HG03520 (cell line): ENCODE measurements around the gene TMEM91.
"Not testable (repeated sequence)": the region's sequence is repeated elsewhere in the genome, so short reads cannot be mapped to it uniquely, and the experiment has no call there.

ENCODE experiments used
- ATAC-seq: cut with Tn5 transposase; IDR thresholded peaks from one replicate; pipeline ENCODE4 v1.9.1; 2021; ENCODE audit warnings: mild to moderate bottlenecking, moderate library complexity; ENCODE audit not compliant: unreplicated experiment

TMEM91 gene

DNA sequence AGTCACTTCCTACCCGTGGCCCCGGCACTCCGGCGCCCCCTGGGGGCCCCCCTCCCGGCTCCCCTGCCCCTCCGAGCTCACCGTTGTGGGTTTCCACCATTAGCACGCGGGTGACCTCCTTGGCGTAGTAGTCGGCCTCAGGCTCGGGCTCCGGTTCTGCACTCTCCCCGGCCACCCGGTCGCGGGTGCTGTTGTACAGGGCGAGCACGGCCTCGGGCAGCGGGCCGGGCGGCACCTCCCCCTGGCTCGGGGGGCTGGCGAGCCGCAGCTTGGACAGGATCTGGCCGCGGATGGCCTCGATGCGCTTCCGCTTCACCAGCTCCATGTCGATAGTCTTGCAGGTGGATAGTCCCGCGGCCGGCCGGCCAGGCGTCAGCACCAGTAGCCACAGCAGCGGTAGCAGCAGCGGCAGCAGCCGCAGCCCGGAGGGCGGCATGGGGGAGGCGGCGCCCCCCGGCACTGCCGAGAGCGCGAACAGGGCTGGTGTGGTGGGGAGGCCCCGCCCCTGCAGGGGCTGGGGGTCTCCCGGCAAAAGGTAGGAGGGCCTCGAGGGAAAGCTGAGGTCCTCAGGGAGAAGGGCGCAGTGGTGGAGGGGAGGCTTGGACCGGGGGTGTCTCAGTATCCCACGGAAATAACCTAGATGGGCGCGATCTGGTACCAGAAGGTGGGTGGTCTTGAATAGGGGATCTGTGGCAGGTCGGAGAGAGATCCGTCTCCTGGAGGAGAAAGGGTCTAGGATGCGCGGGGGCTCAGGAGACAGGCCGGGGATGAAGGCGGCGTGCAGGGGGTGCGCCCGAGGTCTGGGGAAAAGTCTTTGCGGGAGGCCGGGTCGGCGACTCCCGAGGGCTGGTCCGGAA, 23.5 kb upstream of the TMEM91 start:
- ATAC-seq, result no peak

DNA sequence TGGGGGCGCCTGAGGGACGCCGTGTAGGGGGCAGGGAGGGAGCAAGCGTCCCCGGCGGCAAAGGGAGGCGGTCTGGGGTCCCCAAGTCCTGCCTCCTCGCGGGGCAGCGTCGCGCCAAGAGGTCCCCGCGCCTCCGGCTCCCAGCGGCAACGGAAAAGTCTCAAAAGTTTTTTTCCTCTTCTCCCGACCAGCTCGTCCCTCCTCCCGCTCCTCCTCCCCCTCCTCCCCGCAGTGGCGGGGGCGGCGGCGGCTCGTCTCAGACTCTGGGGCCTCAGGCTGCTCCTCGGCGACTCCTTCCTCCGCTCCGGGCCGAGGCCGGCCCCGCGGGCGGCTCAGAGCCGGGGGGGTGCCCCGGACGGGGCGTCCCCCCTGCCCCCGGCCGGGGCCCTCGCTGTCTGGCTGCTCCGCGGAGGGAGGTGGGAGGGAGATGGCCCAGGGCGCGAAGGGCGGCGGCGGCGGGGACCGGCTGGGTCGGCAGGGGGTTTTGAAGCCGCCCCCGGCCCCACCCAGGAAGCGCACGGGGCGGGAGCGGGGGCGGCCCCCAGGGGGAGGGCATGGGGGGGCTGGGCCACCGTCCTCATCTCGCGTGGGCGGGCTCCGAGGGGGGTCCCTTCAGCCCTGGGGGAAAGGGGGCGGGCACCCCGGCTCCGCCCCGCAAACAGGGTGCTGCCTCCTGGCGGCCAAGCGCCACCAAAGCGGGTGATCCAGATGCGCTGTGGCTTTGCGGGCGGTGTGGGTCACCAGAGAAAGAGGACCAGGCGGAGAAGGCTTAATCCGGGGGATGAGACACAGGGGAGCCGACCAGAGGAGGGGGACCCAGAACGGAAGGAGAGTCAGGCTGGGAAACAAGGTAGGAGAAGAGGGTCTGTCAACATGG, 22.6 kb upstream of the TMEM91 start, which contains the start of gene TGFB1:
Gene TGFB1 (minus strand): TSS at position 457 of the 877 bp plus-strand sequence. CDS start 878 bp downstream, outside the sequence.
- ATAC-seq, result peak; percentile 34

DNA sequence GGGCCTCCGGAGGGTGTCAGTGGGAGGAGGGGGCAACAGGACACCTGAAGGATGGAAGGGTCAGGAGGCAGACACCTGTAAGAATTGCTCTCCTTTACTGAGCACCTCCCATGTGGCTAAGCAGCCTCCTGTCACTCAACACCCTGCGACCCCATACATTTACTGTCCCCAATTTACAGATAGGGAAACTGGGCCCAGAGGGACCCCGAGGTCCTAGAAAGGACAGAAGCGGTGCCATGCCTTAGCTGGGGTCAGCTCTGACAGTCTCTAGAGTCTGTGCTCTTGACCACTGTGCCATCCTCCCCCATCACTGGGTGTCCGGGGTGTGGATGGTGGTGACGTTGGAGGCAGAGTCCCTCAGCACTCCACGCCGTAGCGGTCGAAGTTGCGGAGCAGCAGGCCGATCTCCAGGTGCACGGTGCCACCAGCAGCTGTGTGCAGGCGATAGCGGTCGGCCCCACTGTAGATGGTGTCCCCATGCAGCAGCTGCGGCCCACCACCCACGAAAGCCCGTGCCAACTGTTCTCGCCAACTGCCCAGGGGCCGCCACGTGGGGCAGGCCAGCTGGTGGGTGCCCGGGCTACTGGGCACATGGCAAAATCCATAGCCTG, 21.9 kb upstream of the TMEM91 start:
- ATAC-seq, result no peak

DNA sequence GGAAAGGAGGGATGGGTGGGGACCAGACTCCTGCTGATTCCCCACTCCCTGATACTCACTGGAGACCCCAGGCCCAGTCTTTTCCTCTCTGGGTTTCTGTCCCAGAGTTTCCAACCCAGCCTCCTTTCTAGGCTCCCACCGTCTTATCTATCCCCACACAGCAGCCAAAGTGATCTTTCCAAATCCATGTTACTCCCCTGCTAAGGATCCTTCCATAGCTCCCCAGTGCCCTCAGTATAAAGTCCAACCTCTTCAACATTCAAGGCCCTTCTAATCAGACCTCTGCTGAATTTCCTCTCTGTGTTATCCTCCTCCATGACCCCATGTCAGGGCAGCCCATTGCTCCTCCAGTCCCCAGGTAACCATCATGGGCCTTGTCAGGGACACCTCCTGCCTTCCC, 21.3 kb upstream of the TMEM91 start:
- ATAC-seq, result no peak

DNA sequence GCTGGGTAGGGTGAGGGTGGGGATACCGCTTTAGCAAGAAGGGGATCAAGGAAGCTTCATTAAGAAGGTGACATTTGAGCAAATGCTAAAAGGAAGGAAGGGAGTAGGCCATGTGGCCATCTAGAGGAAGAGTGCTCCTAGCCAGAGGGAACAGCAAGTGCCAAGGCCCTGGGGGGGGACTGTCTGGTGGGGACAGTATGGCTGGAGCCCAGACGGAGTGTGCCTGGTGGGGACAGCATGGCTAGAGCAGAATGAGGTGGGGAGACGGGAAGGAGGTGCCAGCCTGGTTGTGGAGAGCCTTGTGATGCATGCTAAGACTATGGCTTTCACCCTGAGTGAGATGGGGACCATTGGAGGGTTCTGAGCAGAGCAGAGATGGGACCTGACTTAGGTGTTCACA, 20.5 kb upstream of the TMEM91 start:
- ATAC-seq, result no peak

DNA sequence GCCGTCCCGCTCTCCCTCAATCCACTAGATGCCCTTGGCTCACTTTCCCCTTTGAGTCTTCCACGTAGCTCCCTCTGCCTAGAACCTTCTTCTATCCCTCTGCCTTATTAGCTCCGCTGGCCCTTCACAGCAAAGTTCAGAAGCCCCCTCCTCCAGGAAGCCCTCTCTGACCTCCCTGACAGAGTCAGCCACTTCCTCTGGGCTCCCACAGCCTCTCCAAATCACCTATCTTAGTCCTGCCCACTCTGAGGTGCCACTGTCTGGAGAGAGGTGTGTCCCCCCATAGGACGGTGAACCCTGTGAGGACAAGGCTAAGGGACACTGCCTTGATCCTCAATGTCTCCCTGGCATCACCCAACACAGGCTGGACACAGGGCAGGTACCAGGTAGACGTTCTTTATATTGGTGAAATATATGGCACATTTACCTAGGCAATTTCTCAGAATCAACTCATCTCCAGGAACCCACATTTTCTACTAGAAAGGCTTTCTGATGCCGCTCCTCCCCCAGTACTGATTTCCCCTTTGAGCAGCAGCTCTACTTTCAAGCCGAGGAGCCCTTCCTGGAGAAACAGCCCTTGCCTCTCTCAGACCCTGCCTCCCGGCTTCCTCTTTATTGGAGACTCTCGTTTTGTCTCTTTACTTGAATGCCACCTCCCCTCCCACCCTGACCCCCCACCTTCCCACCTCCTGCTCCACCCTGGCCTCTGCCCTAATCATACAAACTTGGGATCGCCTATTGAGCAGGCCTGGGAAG, 19.2 kb upstream of the TMEM91 start:
- ATAC-seq, result no peak

DNA sequence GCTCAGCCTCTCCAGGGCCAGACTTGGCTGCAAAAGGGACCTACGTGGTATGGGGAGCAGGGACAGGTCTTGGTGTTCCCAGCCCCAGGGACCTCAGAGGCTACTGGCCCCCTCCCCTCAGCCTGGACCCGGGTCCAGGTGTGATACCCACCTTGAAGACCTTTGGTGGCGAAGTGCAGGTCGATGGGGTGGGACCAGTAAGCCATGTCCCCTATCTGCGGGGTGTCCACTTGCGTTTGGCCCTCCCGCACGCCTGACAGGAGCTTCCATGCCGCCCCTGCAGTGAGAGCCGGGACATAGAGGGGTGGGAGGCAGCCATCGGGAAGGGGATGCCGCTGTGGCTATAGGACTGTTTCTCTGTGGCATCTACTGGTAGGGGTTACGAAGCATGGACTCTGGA, 18.6 kb upstream of the TMEM91 start:
- ATAC-seq, result no peak

DNA sequence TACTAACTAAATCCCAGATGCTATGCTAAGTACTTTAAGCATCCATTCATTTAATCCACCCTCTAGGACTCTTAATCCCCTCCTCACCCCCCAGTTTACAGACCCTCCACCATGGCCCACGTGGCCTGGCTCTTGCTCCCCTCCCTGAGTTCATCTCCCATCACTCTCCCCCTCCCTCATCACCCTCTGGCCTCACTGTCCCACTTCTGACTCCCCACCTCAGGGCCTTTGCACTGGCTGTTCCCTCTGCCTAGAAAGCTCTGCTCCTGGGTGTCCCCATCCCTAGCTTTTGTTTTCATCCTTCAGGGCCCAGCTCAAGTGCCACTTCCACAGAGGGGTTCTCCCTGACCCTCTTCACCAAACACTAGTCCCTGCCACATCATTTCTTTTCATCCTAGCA, 16.6 kb upstream of the TMEM91 start:
- no peak for ATAC-seq

DNA sequence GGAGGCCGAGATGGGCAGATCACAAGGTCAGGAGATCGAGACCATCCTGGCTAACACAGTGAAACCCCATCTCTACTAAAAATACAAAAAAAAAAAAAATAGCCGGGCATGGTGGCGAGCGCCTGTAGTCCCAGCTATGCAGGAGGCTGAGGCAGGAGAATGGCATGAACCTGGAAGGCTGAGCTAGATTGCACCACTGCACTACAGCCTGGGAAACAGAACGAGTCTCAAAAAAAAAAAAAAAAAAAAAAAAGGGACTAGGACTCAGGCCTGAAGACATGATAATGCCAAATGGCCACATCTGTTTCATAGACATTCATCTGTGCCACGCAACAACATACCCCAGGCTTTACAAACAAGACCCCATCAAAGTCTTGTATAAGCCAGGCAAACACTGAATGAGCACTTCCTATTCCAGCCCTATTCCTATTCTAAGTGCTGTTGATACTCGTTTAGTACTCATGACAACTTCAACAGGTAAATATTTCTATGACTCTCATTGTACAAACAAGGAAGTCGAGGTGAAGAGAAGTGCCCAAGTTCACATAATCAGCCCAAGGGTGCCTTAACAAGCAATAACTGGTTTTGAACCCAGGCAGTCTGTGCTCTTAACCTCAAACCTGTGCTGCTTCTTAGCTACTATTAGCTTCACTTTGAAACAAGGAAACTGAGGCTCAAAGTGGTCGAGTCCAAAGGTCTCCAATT, 14.0 kb upstream of the TMEM91 start:
- no peak for ATAC-seq

DNA sequence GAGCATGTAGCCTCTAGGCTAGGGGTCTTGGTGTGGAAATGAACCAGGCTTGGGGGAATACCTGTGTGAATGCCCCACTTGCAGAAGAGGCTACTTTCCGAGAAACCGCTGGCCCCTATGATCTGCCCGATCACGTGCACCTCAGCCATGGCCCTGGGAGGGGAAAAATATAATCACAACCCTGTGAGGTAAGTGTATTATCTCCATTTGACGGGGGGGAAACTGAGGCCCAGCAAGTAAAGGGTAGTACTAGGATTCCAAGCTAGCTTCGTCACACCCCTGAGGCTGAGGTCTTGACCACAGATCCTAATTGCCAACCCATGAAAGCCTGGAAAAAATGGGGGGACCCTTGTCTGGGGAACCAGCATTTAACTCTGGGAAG, 13.0 kb upstream of the TMEM91 start:
- ATAC-seq, result no peak

DNA sequence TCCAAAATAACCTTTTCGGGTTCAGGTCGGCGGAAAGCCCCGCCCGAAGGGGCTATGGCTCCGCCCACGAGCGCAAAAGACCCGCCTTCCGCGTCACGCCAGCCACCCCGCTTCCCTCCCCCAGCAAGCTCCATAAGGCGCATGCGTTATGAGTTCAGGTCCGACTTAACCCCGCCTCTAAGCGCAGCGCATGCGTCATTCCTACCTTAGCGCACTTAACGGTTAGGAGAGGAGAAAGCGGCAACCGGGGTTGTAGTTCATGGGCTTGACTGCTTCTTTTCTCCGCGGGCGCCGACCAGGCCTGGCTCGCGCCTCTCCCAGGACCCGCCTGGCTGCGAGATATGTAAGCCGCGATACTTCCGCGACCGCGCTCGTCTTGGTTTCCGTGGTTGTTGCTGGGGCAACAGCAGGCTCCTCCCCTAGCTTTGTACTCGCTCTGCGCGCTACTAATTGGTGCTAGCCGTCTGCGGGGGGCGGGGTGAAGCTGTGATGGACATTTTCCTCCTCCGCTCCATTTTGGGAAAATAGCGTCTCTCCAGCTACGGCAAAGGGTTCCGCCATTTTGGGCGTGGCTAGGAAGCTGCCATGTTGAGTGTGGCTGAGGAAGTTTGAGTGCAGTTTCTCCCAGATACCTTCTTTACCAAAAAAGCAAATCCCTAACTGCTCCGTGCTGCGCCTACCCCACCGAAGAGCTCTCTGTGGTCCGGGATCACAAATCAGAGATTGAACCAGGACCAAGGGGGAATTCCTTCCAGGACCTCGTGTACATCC, 12.4 kb upstream of the TMEM91 start, which contains the start of gene B9D2:
Gene B9D2 (minus strand): TSS at position 397 of the 771 bp plus-strand sequence. CDS start 630 bp downstream, outside the sequence.
- peak; percentile 78 for ATAC-seq

DNA sequence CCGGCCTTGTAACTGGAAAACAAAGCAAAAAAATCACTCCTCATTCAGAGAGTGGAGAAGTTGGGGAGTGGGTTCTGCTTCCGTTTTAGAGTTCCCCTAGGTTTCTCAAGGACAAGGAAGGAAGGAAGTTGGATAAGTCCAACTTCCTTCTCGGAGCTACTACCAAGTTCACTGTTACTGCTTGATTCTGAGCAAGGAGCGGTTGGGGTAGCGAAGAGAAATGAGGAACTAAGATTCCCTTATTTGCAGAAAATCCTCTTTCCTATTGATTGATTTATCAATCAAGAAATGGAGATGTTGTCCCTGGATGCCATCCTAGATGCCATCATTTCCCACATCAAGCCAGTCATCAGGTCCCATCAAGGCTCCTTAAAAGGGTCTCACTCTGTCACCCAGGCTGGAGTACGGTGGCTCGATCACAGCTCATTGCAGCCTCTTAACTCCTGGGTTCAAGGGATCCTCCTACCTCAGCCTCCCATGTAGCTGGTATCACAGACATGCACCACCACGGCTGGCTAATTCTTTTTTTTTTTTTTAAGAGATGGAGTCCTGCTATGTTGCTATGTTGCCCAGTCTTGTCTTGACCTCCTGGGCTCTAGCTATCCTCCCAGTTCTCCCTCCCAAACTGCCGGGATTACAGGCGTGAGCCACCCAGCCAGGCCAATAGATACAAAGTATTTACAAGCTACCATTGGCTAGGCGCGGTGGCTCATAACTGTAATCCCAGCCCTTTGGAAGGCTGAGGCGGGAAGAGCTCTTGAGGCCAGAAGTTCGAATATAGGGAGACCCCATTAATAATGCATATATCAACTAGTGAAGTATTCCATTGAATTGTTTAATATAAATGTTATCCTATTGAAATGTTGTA, 11.6 kb upstream of the TMEM91 start:
- no peak for ATAC-seq

DNA sequence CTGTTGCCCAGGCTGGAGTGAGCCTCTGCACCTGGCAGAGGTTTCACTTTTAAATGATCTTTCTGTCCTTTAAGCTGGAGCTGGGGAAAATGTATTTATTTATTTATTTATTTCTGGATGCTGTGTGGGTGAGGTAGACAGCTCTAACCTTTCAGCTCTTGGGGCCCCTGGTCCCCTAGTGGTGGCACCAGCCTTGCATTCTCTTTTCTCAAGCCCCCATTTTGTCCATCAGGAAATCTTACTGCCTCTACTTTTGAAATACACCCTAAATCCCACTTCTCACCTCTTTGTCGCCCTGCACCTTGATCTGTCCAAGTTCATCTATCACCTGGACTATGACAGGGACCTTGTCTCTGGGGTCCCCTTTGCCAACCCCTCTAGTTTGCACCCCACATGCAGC, 10.2 kb upstream of the TMEM91 start:
- no peak for ATAC-seq

DNA sequence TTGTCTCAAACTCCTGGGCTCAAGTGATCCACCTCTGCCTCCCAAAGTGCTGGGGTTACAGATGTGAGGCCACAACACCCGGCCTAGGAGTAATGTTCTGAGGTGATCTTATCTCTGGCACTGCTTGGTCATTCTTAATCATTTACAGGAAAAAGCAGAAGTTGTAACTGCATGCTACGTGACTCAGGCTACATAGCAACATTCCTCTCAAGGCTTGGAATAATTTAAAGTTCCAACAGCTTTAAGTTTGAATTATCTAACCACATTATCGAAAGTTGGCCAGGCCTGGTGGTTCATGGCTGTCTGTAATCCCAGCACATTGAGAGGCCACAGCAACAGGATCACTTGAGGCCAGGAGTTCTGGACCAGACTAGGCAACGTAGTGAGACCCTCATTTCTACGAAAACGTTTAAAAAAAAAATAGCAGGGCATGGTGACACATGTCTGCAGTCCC, 8.5 kb upstream of the TMEM91 start:
- ATAC-seq, result no peak

DNA sequence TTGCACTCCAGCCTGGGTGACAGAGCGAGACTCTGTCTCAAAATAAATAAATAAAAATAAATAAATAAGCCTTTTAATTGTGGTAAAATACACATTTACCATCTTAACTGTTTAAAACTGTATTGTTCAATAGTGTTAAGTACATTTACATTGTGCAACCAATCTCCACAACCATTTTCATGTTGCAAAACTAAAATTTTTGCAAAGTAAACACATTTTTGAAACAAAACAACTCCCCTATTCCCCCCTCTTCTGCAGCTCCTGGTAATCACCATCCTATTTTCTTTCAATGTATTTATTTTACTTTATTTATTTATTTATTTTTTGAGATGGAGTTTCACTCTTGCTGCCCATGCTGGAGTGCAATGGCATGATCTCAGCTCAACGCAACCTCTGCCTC, 6.6 kb upstream of the TMEM91 start:
- no peak for ATAC-seq

DNA sequence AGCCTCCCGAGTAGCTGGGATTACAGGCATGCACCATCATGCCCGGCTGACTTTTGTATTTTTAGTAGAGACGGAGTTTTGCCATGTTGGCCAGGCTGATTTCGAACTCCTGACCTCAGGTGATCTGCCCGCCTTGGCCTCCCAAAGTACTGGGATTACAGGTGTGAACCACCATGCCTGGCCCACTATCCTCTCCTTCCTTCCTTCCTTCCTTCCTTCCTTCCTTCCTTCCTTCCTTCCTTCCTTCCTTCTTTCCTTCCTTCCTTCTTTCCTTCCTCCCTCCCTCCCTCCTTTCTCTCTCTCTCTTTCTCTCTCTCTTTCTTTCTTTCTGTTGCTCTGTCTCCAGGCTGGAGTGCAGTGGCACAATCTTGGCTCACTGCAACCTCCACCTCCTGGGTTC, 5.2 kb upstream of the TMEM91 start:
- ATAC-seq, result not testable (repeated sequence)

DNA sequence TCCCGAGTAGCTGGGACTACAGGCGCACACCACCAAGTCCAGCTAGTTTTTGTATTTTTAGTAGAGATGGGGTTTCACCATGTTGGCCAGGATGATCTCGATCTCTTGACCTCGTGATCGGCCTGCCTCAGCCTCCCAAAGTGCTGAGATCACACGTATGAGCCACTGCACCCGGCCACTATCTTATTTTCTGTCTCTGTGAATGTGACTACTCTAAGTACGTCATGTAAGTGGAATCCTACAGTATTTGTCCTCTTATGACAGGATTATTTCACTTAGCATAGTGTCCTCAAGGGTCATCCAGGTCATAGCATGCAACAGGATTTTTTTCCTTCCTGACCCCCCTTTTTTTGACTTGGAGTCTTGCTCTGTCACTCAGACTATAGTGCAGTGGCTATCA, 4.8 kb upstream of the TMEM91 start:
- ATAC-seq, result no peak

DNA sequence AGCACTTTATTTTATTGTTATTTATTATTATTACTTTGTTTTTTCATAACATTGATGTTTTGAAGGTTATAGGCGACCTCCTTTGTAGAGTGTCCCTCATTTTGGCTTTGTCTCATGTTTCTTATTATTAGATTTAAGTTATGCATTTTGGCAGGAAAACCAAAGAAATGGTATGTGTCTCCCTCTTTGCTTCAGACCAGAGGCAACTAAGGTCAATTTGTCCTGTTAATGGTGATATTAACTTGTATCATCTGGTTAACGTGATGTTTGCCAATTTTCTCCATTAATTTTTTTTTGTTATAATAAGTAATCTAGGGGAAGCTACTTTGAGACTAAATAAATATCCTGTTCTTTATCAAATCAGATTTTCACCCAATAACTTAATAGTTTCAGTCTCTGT, 3.8 kb upstream of the TMEM91 start:
- no peak for ATAC-seq
